Right ventricle myocardium superior (tissue), 1 donor: ENCODE measurements around the gene HIPK2. TPM values are rescaled to one million over a fixed set of nuclear protein-coding genes. Genes with fewer than 3 reads are reported as not detected.

Experiments used
- ATAC-seq: fragments of 200-7000 bp; cut with Tn5 transposase; one replicate; pipeline ENCODE4 v1.9.1; 2020; ENCODE audit warnings: mild to moderate bottlenecking; ENCODE audit not compliant: poor library complexity
- DNase-seq: peaks from one replicate; pipeline ENCODE4 v3.0.0-alpha.2; 2020
- intact Hi-C: fragments of 100-400 bp; cut with DNase I; formaldehyde crosslinking; loops from one replicate; pipeline ENCODE4 v1.11.2; 2022
- total RNA-seq: library from RNA; stranded (reverse); fragmentation: NEBNext Ultra II Directional; extraction: Animal tissue kit (Norgen Biotek cat#: 25700); gene quantifications from one replicate; pipeline ENCODE4 v1.2.1, GENCODE V29; 2021
- donor health status: DM: no; HTN: yes; CAD: no; lungs with severe emphysema.

Gene HIPK2
- total RNA-seq, 1 donor from 2014 or later: 88.5 TPM

DNA sequence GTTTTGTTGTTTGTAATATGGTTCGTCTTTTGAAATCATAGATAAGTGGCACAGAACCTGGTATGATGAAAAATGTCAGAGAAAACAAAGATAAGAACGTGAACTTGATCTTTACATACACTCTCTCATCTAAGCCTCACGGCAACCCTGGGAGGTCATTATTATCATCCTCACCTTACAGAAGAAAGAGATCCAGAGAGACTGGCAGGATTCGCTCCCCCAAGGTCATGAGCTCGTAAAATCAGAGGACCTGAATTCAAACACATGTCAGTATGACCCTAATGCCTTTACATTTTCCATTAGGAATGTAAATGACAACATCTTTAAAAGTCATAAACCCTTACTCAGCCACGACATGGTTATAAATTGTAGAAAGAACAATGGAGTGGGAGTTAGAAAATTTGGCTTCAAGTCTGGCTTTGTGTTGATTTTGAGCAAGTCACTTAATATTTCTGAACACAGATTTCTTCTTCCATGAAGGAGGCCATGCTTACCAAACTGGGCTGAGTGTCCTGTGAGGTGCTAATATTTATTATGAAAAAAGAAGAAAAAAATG lies 35.9 kb downstream of the HIPK2 start:
- no peak for DNase-seq
- no peak for ATAC-seq
- intact Hi-C loops: no loop called here

DNA sequence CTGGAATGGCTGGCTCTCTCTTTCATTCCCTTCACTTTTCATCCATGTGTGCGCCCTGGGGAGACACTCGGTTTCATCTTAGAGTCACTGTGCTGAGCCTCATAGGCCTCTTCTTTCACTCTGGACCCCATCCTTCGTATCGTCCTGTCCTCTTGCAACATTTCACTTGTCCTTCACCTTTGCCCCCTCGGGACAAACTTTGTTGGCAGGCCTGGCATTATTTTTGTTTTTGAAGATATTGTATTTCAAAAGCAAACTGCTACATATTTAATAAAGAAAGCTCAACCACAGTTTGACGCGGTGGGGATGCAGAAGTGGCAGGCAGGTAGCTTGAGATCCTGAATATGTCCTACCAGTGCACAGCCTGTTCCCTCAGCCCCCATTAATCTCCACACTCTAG lies 36.6 kb downstream of the HIPK2 start:
- intact Hi-C loops: no loop called here
- ATAC-seq: no peak
- DNase-seq: no peak

DNA sequence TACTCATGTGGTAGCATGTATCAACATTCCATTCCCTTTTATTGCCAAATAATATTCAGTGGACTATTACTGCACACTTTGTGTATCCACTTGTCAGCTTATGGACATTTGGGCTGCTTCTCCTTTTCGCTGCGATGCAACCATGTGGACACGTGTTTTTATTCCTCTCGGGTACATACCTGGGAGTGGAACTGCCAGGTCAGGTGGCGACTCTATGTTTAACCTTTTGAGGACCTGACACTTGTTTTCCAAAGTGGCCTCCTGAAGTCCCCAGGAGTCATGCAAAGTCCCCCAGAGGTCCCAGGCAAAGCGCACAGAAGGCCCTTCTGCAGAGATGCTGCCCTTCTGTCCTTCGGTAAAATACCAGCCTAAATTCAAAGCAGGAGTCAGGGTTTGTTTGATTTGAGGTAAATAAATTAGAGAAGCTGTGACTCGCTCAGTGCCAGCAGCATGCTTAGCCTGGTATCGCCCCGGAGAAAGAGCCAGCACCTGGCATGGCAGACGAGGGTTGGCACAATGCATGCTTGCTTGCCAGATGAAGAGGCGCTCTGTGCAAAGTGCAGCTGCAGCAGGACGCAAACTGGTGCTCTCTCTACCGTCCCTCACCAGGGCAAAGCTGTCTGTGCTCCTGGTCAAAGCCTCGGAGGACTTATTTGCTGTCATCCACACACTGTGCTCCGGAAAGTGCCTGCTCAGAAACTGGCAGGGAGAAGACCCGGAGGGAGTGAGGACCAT lies 37.8 kb downstream of the HIPK2 start:
- intact Hi-C loops: no loop called here

DNA sequence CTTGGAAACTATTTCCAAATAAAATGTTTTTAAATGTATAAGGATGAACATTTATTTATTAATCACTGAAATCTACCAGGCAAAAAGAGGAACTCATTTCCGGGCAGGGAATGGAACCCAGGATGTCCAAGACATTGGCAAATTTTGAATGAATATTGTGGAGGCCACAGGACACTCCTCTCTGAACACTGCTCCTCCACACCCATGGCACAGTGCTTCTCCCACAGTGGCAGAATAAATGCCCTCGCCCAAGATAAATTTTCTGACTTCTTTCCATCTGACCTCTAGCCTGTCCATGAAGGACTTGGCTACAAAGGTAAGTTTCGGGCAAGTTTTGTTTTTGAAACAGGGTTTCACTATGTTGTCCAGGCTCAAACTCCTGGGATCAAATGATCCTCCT lies 39.0 kb downstream of the HIPK2 start:
- DNase-seq (no peak), ATAC-seq (no peak)
- intact Hi-C loops: no loop called here

More for the DNA sequence above, 37.8 kb downstream of the HIPK2 start:
- ATAC-seq: peak; percentile 73
- peak; percentile 67 for DNase-seq

DNA sequence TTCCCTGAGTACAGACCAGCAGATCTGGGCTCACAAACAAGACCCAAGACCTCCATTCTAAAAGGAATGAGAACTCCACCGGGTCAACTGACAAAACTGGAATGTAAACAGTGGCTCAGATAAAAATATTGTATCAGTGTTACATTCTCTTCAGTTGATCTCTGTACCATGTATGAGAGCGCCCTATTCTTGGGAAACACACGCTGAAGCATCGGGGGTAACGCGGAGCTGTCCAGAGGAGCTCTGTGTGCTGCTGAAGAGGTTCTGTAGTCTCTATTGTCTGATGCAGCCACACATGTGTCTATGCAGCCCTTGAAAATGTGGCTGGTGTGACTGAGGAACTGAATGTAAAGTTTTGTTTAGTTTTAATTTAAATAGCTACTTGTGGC lies 39.7 kb downstream of the HIPK2 start:
- ATAC-seq (peak; percentile 40), DNase-seq (no peak)
- intact Hi-C loops: no loop called here

DNA sequence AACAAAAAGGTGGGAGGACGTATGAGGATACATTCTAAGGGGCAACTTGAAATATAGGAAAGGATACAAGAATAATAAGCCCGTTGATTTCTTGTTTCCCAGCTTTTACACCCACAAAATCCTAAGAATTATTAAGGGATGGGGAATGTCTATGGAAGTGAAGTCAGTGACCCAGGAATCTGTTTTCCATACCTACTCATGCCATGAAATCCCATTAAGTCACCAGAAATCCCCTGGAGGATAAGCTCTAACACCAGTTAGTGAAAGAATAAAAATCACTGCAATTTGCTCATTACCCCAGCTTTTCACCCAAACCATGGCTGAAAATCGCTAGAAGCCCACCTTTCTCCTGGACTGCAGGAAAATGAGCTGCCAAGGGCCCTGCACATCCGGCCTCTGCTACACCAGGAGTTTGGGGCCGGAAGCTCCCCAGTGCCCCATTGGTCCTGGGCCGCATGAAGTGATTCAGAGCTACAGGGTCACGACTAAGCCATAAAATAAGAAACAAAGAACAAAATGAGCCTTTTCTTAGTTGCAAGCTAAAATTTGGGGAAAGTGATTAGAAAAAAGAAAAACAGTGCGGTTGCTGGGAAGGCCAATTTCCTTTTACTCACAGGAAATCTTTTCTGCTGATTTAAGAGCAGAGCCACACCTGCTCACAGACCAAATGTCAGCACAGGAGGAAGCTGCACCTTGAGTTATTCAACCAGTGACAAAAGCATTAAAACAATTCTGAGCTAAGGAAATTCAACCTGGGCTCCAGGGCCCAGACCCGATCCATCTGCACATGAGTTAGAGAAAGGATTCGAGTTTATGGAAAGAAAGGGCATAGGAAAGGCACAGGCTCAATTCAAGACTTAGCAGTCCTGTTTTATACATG lies 40.3 kb downstream of the HIPK2 start:
- ATAC-seq (no peak), DNase-seq (no peak)
- intact Hi-C loops: no loop called here

DNA sequence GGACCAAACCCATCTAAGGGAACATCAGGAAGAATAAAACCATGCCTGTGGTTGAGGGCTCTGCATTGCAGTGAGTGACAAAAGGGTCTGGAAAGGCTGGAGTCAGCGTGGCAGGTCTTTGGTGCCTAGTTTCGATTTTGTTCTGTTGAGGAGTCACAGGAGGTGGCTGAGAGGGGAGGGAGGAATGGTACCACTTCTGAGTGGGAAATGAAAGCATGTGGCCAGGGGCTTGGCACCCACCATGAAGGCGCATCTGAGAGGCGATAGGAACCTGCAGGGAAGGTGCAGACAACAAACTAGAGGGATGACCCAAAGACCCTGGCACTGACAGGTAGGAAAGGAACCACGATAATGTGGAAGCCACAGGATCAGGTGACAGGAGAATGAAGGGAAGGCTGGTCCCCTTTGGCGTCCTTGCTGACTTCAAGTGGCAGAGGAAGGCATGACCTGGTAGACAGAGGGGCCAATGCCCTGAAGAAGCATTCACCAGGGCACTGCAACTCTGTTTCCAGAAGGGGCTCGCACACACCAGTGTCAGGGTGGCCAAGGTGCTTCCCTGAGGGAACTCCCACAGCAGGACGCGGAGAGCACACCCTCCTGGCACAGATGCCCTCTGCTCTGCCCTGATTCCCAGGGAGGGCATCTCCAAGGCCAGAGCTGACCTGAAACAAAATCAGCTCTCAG lies 41.7 kb downstream of the HIPK2 start:
- no peak for ATAC-seq
- DNase-seq: no peak
- intact Hi-C loops: no loop called here

DNA sequence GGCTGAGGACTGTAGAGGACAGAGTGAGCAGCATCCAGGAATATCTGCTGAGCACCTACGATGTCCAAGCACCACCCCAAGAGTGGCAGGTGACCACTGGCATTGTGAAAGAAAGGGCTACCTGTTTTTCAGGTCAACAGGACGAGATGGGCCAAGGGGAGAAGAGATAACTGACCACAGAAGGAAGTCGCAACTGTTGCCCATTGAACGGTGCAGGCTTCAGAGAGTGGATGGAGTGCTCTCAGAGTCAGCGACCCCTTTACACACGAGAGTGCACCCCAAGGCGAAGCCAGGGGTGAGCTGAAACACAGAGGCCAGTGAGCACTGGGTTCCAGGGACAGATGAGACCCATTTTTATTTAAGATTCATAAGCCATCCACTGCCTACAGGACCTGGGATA lies 42.3 kb downstream of the HIPK2 start:
- DNase-seq: no peak
- intact Hi-C loops: no loop called here
- ATAC-seq: no peak

DNA sequence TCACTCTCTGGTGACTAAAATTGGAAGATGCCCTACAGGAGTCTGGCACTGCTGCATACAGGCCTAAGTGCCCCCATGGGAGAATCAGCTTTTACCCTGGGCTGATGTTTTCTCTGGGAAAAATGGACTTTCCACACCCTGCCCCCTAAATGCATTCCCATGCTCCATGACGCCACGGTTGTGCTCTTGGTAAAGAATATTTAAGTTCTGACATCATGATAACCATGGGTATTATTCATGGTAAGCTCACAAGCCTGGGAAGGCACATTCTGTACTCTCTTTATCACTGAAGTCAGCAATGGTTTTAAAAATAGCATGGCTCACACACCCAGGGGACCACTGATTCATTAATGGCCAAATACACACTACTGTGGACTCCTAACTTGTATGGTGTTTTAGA lies 43.4 kb downstream of the HIPK2 start:
- ATAC-seq (peak; percentile 74), DNase-seq (no peak)
- intact Hi-C loops: loop anchor here (5.0 kb wide), 1 partner anchor 43 kb away; the partner anchor contains the start of gene HIPK2

DNA sequence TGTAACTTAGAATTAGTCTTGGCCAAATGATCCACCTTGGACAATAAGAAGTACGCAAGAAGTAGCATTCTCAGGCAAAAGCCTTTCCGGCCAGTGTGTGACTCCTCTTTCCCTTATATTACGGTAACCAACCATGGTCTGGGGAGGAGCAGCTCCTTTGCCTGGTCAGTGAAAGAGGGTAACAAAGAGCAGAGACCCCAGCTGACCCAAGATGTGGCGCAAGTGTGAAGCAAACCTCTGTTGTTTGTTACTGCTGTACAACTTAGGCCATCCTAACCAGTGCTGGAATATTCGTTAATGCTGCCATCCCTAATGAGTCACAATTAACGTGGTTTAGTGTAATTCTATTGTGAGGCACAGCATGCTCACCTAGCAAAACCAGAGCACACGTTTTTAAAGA lies 44.0 kb downstream of the HIPK2 start:
- ATAC-seq (no peak), DNase-seq (no peak)
- intact Hi-C loops: loop anchor here (5.0 kb wide), 1 partner anchor 44 kb away; the partner anchor contains the start of gene HIPK2

DNA sequence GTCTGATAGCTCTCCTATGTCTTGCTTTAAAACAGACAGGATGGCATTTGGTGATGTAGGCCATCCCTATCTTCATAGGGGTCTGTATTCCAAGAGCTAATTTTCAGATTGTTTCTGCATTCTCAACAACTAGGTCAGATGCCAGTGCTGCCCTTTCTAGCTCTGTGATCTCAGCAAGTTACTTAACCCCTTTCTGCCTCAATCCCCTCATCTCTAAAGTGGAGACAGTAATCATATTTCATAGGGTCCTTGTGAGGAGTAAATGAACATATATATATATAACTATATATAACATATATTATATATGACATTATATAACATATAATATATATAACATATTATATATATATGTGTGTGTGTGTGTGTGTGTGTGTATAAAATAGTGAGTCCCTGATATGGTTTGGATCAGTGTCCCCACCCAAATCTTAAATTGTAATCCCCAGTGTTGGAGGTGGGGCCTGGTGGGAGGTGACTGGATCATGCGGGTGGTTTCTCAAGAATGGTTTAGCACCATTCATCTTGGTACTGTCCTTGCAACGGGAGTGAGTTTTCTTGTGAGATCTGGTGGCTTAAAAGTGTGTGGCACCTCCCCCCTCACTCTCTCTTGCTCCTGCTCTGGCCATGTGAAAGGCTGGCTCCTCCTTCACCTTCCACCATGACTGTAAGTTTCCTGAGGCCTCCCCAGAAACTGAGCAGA lies 45.2 kb downstream of the HIPK2 start:
- intact Hi-C loops: loop anchor here (5.0 kb wide), 1 partner anchor 45 kb away; the partner anchor contains the start of gene HIPK2
- DNase-seq (no peak), ATAC-seq (peak; percentile 11)

DNA sequence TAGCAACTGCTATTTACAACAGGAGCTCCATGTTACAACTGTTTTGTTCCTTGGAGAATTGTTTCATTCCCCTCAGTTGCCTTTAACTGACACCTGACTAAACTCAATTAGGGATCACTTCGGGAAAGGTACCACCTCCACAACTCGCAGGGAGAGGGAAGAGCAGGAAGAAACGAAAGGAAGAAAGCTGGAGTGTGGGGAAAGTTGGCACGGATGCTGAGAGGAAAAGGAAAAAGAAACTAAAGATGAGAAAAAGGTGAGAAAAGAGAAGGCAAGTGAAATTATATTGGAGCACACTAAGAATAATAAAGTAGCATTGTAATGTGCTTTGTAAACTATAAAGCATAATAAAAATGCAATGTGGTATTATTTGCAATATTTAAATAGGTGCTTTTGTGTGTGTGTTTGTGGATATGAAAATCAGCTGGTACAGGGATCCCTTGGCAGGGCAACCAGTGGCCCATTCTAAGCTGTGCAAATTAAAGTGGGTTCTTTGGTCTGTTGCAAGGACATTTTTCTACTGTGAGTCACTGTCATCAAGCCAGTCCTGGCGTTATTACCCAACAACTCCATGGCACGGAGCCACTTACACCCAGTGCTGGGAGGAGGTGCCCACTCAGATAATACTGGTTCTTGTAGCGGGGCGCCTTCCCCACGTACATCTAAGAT lies 45.9 kb downstream of the HIPK2 start:
- peak; percentile 73 for ATAC-seq
- intact Hi-C loops: loop anchor here (5.0 kb wide), 1 partner anchor 45 kb away; the partner anchor contains the start of gene HIPK2
- DNase-seq: peak; percentile 87

DNA sequence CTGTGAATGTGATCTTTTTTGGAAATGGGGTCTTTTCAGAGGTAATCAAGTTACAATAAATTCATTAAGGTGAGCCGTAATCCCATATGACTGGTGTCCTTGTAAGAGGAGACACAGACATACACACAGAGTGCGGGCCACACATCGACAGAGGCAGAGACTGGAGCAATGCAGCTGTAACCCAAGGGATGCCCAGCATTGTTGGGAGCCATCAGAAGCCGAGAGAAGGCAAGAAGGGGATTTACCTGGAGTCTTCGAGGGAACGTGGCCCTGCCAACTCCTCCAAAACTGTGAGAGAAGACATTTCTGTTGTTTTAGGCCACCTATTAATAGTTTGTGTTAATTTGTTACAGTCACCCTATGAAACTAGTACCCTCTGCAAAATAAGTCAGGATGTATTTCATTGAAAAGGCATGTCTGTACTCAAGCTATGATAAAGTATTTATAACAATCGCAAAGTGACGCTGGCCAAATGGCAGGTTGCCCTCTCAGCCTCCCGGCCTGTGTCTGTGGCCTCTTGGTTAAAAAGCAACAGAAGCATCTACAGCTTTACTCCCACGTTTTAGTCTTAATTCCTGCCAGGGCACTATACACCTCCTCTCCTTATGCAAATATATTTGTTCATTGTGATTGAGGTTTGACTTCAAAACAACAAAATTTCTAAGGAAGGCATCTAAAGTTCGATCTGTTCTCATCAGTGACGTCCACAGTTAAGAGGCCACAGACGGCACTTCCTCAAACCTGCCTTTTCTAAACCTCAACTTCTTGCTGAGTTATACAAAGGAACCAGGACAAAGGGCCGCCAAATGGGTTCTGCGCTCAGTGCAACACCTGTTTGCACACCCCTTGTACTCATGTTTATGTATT lies 46.8 kb downstream of the HIPK2 start:
- intact Hi-C loops: loop anchor here (5.0 kb wide), 1 partner anchor 46 kb away; the partner anchor contains the start of gene HIPK2
- peak; percentile 57 for ATAC-seq
- DNase-seq: peak; percentile 85

DNA sequence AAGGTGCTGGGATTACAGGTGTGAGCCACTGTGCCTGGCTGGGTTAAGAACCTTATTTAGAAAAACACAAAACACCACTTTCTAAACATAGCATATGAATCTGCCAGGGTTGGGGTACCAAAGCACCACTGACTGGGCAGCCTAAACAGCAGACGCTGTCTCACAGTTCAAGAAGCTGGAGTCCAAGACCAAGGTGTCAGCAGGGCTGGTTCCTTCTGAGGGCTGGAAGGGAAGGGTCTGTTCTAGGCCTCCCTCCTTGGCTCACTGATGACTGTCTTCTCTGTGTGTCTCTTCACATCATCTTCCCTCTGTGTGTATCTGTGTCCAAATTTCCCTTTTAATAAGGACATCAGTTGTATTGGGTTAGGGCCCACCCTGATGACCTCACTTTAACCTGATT lies 49.6 kb downstream of the HIPK2 start:
- ATAC-seq: no peak
- intact Hi-C loops: no loop called here

DNA sequence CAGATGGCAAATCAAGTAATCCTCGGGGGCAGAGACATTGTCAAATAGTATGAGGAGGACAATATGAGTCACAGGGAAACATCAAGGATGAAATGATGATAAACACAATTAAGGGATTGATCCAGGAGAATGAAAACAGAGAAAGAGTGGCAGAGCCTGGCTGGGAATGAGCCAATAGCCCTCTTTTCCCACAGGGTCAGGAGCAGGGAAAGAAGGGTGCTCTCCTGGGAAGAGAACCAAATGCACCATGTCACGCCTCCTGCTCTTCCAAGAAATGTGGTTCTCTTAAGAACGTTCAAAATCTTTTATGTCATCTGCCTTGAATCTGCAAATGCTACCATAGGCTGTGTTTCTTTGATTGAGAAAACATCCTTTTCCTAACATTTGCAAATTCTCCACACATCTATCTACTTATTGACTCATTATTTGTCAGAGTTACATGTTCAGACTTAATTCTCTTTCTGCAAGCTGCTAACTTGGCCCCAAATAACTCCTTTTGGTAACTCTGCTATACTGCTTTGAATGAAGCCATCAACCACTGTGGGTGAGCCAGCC lies 50.6 kb downstream of the HIPK2 start:
- ATAC-seq (no peak), DNase-seq (no peak)
- intact Hi-C loops: no loop called here

More for the DNA sequence above, 49.6 kb downstream of the HIPK2 start:
- DNase-seq: no peak

DNA sequence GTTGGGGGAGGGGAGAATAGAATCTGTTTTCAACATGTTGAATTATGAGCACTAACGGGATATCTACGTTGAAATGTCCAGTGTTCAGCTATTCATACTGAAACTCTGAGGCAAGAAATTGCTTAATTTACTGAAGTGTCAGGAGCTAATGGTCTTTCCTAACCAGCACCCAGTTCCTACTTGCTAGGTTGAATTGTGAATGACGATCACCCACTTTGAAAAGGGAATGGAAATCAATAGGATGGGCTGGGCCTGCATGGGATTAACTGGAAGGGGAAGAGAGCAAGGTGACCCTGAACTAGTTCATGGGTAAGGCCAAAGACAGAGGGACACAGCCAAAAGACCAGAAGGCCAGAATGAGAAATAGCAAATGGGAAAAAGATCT lies 51.3 kb downstream of the HIPK2 start:
- no peak for ATAC-seq
- intact Hi-C loops: no loop called here
- DNase-seq: no peak
